WTC11 (cell line): Measurements from ENCODE around the gene SYPL1.

Source experiments
- CTCF ChIP-seq: fragments of 200-600 bp; IDR thresholded peaks from 2 replicates; pipeline ENCODE4 v1.8.0; 2022; ENCODE audit warnings: antibody characterized with exemption
- E2F5 ChIP-seq: sonication (generic); formaldehyde crosslinking; IDR thresholded peaks from 2 replicates; pipeline ENCODE4 v1.8.1; 2022; ENCODE audit warnings: mild to moderate bottlenecking, moderate library complexity, missing genetic modification reagents
- HMGXB4 ChIP-seq: sonication (generic); formaldehyde crosslinking; IDR thresholded peaks from 2 replicates; pipeline ENCODE4 v1.8.1; 2023; ENCODE audit warnings: mild to moderate bottlenecking, moderate library complexity, missing genetic modification reagents
- IRF2 ChIP-seq: sonication (generic); formaldehyde crosslinking; IDR thresholded peaks from 2 replicates; pipeline ENCODE4 v1.8.0; 2022; ENCODE audit warnings: low read depth, missing genetic modification reagents, borderline replicate concordance
- JUN ChIP-seq: sonication (generic); formaldehyde crosslinking; IDR thresholded peaks from 2 replicates; pipeline ENCODE4 v1.8.0; 2023; ENCODE audit warnings: mild to moderate bottlenecking, missing genetic modification reagents
- NR3C1 ChIP-seq: sonication (generic); formaldehyde crosslinking; conservative IDR thresholded peaks from 2 replicates; pipeline ENCODE4 v1.8.1; 2023; ENCODE audit warnings: low read depth, mild to moderate bottlenecking, missing genetic modification reagents
- PRDM15 ChIP-seq: sonication (generic); formaldehyde crosslinking; IDR thresholded peaks from 2 replicates; pipeline ENCODE4 v1.8.0; 2022; ENCODE audit warnings: missing genetic modification reagents
- TCF7 ChIP-seq: sonication (generic); formaldehyde crosslinking; IDR thresholded peaks from 2 replicates; pipeline ENCODE4 v1.8.0; 2022; ENCODE audit warnings: mild to moderate bottlenecking, low read depth, missing genetic modification reagents, moderate library complexity
- ZBTB21 ChIP-seq: sonication (generic); formaldehyde crosslinking; IDR thresholded peaks from 2 replicates; pipeline ENCODE4 v1.8.1; 2023; ENCODE audit warnings: mild to moderate bottlenecking, missing genetic modification reagents, borderline replicate concordance

GRCh38 chr7:106092204-106092603 lies 19.9 kb downstream of the SYPL1 start:
- TF ChIP-seq IRF2 (CRISPR knock-in tag) (no peak), CTCF (no peak), JUN (CRISPR knock-in tag) (no peak), TCF7 (CRISPR knock-in tag) (no peak), E2F5 (CRISPR knock-in tag) (no peak), ZBTB21 (no peak), HMGXB4 (no peak), PRDM15 (CRISPR knock-in tag) (no peak), NR3C1 (CRISPR knock-in tag) (no peak)
